ENCODE data around the gene TIGD7.

The TIGD7 gene

DNA sequence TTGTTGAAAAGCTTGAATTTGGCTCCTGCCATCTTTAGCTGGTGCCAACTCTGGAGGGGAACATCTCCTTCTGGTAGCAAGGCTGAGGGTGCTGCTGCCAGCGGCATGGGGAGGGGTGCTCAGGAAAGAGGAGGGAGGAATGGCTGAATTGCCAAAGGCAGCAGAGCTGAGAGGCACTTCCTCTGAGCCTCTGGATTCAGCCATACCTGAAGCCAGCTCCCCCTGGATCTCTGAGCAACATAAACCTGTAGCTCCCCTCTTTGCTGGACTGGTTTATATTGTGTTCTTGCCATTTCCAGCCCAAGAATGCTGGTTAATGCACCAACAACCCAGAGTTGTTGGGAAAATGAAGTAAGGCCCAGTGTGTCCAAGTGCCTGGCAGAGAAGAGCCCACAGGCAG, 56.2 kb downstream of the TIGD7 start:
- H3K4me3 ChIP-seq (ENCODE audit: control insufficient read depth, low read depth, low read length), result no peak overlapping the region
- TF ChIP-seq, protein P1, sequence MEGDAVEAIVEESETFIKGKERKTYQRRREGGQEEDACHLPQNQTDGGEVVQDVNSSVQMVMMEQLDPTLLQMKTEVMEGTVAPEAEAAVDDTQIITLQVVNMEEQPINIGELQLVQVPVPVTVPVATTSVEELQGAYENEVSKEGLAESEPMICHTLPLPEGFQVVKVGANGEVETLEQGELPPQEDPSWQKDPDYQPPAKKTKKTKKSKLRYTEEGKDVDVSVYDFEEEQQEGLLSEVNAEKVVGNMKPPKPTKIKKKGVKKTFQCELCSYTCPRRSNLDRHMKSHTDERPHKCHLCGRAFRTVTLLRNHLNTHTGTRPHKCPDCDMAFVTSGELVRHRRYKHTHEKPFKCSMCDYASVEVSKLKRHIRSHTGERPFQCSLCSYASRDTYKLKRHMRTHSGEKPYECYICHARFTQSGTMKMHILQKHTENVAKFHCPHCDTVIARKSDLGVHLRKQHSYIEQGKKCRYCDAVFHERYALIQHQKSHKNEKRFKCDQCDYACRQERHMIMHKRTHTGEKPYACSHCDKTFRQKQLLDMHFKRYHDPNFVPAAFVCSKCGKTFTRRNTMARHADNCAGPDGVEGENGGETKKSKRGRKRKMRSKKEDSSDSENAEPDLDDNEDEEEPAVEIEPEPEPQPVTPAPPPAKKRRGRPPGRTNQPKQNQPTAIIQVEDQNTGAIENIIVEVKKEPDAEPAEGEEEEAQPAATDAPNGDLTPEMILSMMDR (conservative IDR thresholded peaks at IDR 0.05; ENCODE audit: control insufficient read depth, insufficient read depth, low read depth, low read length), result no peak
- DNase-seq (ENCODE audit: low read depth), result no peak
